Measurements from ENCODE around the gene SLC5A3.

Gene SLC5A3

DNA sequence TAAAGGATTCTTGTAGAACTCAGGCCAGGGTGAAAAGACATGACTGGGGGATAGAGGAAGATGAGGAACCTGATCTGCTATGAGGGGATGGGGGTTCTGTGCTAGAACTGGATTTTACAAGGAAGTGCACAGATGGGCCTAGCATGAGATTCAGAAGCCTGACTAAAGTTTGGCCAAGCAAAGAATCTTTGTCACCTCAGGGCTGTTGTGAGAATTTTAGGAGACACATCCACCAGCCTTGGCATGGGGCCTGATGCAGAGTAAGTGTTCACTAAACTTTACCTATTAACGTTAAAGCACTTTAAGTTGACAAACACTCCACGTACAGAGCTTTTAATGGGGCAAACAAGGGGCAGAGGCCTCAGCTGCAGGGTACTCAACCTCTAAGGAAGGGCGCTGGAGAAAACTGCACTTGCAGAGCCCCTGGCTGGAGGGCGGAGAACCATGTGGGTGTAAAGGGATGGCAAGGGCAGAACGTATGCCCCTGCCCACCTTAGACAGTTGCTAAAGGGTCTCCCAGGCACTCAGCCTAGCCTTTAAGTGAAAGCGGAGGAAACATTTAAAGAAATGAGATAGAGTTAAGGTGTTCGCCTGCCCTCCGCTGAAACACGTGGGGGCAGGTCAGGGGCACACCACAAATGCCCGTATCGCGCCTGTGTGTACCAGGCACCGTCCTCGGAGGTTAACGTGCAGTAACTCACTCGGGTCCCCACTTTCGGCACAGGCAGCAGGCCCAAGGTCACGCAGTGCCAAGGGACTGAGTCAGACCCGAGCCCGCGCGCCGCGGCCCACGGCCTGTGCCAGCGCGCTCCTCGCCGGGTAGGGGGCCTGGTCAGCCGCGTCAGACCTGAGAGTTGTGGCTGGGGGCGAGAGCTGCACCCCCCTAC, 990 bp upstream of the SLC5A3 start:
- no peak for DNase-seq

- DNase-seq = no peak
Observed at GRCh38 chr21:34073749-34074282, 438 bp downstream of the SLC5A3 start.

DNA sequence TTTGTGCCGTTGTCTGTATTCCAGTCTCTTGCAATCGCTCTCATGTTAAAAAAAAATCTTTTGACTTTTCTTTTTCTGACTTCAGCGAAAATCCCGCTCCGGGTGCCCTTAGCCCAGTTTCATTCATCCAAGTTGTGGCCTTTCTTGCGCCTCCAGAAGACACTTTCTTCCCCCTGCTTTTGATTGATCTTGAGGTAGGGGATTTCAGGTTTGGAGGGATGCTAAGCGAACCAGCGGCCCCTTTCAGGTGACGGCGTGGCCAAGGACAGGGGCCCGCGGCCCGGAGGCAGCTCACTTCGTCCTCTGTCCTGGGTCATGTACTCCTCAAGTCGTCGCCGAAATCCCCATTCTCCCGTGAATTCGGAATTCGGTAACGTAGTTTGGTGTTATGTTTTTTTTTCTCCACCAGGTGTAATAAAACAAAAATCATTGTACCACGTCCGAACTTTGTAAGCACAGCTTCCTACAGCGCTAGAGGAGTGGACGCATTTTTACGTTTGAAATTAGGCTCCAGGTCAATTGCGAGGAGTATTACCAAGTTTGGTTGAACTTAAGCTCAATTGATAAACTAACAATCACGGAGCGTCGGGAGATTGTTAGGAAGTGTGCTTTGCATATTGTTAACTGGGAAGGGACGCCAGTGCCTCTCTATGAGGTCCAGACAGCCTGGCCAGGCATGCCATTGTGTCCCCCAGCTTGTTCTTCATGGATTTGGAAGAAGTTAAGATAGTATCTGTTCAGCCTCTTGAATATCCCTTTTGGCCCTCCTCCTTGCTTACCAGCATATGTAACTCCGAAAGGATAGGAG, 1.1 kb downstream of the SLC5A3 start:
- peak; percentile 57 for DNase-seq

- no peak for DNase-seq
Observed at GRCh38 chr21:34075091-34075425, 1.7 kb downstream of the SLC5A3 start.

GRCh38 chr21:34075760-34076660, 2.6 kb downstream of the SLC5A3 start:
- DNase-seq = no peak

DNA sequence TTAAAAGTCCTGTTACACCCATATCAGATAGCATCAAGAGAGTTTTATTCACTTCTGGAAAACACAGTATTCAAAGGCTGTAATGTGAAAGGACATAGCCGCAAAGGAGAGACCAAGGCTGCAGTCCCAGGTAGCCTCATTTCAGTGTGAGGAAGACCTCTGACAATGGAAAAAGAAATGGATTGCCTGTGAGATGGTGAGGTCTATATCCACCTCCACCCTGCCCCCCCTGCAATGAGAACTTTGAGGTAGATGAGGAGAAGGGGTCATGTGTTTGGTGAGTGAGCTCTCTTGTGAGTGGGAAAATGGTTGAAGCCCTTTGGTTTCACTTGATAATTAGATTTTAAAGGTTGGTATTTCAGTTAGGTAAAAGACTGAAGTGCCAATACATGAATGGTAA, 3.5 kb downstream of the SLC5A3 start:
- DNase-seq = no peak

DNA sequence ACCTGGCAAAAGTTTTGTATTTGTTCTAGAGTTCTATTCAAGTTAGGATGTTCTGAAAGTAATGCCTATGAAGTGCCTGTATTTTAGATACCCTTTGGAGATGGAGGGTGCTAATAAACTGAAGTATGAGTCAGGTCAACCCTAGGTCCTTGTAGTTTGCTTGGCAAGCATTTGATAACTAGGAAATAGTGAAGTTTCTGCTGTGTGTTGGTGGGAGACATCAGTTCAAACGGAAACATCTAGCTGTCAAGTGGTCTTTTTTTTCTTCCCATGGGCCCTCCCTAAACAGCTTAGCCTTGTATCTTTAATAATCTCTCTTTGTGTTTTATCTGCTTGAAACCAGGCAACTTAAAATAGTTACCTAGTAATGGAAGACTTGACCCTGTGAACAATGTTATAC, 4.5 kb downstream of the SLC5A3 start:
- DNase-seq = no peak

- no peak for DNase-seq
Observed at GRCh38 chr21:34078915-34079314, 5.5 kb downstream of the SLC5A3 start.

DNA sequence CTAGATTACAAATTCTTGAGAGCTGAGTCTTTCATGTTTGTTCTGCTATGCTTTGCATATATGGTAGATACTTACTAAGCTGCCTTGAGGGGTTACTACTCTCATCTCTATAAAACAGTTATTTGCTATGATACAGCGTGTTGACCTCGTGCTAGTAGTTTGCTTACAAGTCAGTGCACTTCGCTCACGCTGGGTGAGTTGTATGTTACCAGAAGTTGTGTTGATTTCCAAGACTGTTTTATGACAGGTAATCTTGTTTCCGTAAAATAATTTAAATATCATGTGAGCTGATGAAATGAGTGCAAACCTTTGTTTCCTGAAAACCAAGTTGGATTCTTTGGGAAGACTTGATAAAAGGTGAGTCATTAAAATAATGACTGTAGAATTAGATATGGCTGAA, 7.3 kb downstream of the SLC5A3 start:
- DNase-seq = no peak

DNA sequence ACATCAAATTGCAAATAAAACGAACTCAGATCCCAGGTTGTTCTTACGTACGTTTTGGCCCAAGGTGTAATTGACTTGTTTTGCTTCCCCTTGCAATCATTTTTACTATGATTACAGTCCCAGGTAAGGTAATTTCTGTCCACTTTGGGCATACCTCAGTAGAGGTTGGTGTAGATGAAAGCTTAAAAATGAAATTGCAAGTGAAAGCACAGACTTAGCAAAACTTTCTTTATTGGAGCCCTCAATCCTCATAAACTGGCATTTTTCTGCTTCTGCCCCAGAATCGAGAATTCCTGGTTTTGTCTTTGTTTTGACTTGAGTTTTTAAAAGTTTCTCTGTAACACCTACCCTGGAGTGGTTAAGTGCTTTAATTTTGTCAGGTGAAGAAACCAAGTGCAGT, 9.4 kb downstream of the SLC5A3 start:
- DNase-seq = no peak

DNA sequence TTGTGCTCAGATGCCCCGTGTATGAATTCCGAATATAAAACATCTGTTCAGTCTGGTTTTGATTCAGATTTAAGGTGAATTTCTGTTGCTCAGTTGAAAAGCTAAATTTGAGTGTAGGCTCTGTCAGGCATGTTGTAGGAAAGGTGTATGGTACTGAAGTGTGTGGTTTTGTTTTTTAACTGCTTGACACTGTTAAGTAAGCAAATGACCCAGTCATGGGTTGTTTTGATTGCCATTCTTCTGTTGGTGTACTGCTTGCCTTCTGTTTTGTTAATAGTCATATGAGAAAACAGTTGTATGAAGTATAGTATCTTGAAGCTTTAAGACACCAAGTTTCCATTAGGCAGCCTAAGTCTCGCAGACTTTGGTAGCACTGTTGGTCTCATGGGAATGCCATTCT, 10.0 kb downstream of the SLC5A3 start:
- DNase-seq = no peak

DNA sequence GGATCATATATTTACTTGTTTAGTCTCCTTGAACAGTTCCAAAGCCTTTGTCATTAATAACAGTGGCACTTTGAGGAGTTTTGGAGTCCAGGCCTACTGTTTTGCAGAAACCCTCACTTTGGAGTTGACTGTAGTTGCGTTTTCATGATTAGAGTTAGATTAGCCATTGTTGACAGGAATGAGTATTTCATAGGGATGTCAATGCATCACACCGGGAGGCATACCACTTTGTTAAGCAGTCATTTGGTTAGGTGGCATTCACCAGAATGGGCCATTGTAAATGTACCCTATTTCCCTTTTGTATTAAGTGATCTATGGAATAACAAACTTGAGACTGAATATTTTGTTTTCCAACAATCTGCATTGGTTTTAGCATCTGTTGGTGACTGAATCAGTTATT, 11.8 kb downstream of the SLC5A3 start:
- DNase-seq = no peak

- DNase-seq = no peak
Observed at GRCh38 chr21:34086887-34087306, 13.5 kb downstream of the SLC5A3 start.

DNA sequence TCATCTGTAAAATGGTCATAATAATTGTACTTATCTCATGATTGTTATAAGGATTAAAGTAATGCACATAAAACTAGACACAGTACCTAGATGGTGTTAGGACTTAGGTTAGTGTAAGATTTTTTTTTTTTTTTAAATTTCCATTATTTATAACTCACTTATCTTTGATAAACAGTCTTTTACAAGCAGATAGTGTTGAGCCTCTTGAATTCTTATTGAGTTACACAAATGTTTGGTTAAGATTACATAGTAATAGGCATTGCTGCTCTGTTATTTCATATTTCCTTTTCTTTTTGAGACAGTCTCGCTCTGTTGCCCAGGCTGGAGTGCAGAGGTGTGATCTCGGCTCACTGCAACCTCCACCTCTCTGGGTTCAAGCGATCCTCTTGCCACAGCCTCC, 15.4 kb downstream of the SLC5A3 start:
- DNase-seq = no peak

- no peak for DNase-seq
Observed at GRCh38 chr21:34091032-34091431, 17.7 kb downstream of the SLC5A3 start.

GRCh38 chr21:34091607-34092006, 18.2 kb downstream of the SLC5A3 start:
- DNase-seq = no peak

GRCh38 chr21:34092262-34092921, 19.0 kb downstream of the SLC5A3 start:
- DNase-seq = no peak

- DNase-seq = no peak
Observed at GRCh38 chr21:34093083-34093482, 19.7 kb downstream of the SLC5A3 start.

DNA sequence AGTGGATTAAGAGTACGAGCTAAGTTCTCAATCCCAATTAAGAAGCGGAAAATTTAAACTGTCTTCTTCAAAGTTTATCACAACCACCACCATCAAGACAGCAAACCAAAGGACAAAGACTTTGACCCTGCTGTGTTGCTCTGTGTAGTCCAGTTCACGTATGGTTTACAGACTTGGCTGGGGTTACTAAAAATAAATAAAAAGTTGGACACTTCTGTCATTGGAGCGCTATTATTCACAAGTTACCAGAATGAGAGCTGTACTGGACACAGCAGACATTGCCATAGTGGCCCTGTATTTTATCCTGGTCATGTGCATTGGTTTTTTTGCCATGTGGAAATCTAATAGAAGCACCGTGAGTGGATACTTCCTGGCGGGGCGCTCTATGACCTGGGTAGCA, 21.6 kb downstream of the SLC5A3 start:
- no peak for DNase-seq

DNA sequence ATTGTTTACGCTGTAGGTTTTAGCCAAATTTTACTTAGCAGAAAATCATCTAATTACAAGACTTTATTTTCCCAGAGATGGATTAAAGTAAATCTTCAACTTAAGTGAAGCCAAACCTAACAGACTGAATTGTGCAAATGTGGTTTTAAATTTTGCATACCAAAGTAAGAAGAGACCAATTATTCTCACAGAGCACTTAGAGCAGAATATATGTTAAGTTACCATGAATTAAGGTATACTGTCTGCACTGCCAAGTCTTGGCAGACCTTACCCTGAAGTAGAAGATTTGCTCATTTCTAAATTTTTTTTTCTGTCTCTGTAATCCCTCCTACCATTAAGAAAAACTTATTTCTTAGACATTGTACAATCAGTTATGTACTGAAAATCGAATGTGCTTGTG, 24.1 kb downstream of the SLC5A3 start:
- DNase-seq = no peak

DNA sequence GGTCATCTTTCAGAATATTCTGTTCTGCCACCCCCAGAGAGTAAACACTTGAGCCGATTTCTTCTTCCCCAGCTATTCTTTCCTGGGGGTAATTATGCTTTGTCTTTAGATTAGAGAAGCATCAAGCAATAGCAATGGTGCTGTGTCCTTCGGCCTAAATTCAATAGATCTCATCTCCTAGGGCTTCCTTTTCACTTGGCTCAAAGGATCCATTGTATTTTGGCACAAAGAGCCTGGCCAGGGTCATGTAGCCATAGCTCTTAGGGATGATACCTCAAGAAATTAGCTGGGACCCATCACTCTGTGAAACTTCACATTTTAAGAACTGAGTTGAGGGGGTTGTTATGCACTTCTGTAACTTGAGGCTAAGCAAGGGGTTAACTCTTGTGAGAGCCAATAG, 27.0 kb downstream of the SLC5A3 start:
- DNase-seq = no peak

GRCh38 chr21:34100790-34101189, 27.4 kb downstream of the SLC5A3 start:
- DNase-seq = no peak

All from right forelimb (tissue), 1 donor.